D721Med (cell line): Measurements from ENCODE around the gene APOBEC3G.
"Not testable (repeated sequence)": the region's sequence is repeated elsewhere in the genome, so short reads cannot be mapped to it uniquely, and the experiment has no call there.

Experiments used
- DNase-seq: peaks from one replicate; pipeline ENCODE4 v3.0.0; 2011; ENCODE audit warnings: low spot score; ENCODE audit not compliant: insufficient read length
- FAIRE-seq: peaks from 2 replicates; lab custom pipeline; 2011; peaks lifted over from hg19 to GRCh38; lab: Jason Lieb, UNC
- TF ChIP-seq, protein P1 (sequence below): IDR thresholded peaks from 2 replicates; pipeline ENCODE4 v1.5.1; 2012; ENCODE audit warnings: mild to moderate bottlenecking, control low read depth; ENCODE audit not compliant: insufficient read depth; ENCODE audit errors: missing control alignments

The APOBEC3G gene

DNA sequence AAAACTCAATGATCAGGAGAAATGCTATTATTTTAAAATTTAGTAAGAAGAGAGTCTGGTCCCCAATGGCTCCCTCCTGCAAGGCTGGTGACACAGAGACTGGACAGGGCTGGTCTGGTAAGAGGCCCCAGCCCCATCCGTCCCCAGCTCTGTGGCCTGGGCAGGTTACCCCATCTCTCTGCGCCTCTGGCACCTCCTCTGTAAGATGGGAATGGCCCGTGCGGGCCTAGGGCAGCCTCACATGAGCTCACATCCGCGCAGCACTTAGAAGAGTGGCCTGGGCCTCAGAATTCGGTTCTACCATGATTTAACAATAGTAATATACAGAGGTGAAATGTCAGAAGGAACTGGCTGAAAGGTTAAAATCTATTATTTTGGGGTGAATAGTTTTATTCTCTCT, 35.2 kb upstream of the APOBEC3G start:
- FAIRE-seq (no peak), DNase-seq (no peak)
- TF ChIP-seq, protein P1, sequence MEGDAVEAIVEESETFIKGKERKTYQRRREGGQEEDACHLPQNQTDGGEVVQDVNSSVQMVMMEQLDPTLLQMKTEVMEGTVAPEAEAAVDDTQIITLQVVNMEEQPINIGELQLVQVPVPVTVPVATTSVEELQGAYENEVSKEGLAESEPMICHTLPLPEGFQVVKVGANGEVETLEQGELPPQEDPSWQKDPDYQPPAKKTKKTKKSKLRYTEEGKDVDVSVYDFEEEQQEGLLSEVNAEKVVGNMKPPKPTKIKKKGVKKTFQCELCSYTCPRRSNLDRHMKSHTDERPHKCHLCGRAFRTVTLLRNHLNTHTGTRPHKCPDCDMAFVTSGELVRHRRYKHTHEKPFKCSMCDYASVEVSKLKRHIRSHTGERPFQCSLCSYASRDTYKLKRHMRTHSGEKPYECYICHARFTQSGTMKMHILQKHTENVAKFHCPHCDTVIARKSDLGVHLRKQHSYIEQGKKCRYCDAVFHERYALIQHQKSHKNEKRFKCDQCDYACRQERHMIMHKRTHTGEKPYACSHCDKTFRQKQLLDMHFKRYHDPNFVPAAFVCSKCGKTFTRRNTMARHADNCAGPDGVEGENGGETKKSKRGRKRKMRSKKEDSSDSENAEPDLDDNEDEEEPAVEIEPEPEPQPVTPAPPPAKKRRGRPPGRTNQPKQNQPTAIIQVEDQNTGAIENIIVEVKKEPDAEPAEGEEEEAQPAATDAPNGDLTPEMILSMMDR, result no peak

GRCh38 chr22:39043063-39043462, 34.0 kb upstream of the APOBEC3G start:
- FAIRE-seq, DNase-seq: not testable (repeated sequence)

DNA sequence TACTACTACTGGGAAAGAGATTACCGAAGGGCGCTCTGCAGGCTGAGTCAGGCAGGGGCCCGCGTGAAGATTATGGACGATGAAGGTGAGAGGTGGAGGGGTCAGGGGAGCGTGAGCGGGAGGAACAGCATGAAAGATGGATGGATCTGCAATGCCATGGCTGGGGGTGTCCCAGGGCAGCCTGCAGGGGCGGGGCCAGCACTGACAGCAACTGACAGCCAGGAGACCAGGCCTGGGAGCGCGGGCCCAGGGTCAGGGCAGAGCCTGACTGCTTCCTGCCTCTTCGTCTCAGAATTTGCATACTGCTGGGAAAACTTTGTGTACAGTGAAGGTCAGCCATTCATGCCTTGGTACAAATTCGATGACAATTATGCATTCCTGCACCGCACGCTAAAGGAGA, 31.9 kb upstream of the APOBEC3G start:
- FAIRE-seq, result not testable (repeated sequence)

DNA sequence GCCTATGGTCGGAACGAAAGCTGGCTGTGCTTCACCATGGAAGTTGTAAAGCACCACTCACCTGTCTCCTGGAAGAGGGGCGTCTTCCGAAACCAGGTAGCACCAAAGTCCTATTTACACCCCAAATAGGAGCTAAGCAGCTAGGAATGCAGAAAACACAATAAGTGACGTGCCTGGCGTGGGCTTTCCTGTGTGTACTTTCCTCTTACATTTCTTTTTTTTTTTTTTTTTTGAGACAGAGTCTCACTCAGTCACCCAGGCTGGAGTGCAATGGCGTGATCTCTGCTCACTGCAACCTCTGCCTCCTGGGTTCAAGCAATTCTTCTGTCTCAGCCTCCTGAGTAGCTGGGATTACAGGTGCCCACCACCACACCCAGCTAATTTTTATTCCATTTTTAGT, 27.6 kb upstream of the APOBEC3G start:
- DNase-seq, FAIRE-seq: not testable (repeated sequence)

More for the DNA sequence above, 31.9 kb upstream of the APOBEC3G start:
- DNase-seq, result not testable (repeated sequence)

DNA sequence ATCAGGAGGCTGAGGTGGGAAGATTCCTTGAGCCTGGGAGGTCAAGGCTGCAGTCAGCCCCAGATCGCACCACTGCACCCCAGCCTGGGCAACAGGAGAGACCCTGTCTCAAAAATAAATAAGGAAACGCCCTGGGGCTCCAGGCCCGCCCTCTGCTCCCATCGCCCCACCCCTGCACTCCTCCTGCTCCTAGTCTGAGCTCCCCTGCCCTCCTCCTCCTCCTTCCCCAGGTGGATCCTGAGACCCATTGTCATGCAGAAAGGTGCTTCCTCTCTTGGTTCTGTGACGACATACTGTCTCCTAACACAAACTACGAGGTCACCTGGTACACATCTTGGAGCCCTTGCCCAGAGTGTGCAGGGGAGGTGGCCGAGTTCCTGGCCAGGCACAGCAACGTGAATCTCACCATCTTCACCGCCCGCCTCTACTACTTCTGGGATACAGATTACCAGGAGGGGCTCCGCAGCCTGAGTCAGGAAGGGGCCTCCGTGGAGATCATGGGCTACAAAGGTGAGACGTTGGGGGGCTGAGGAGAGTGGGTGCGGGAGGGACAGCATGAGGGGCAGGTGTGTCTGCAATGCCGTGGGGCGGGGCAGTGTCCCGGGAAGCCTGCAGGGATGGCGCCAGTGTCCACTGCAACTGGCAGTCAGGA, 25.1 kb upstream of the APOBEC3G start:
- not testable (repeated sequence) for FAIRE-seq

DNA sequence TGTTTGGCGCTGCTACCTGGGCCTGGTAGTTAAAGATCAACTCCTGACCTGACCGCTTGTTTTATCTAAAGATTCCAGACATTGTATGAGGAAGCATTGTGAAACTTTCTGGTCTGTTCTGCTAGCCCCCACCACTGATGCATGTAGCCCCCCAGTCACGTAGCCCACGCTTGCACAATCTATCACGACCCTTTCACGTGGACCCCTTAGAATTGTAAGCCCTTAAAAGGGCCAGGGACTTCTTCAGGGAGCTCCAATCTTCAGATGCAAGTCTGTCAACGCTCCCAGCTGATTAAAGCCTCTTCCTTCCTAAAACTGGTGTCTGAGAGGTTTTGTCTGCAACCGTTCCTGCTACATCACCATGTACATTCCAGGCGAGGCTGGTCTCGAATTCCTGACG, 21.4 kb upstream of the APOBEC3G start:
- TF ChIP-seq, protein P1, result no peak

More for the DNA sequence above, 25.1 kb upstream of the APOBEC3G start:
- DNase-seq, result not testable (repeated sequence)

GRCh38 chr22:39061290-39061689, 15.8 kb upstream of the APOBEC3G start:
- not testable (repeated sequence) for DNase-seq, FAIRE-seq

More for the DNA sequence above, 21.4 kb upstream of the APOBEC3G start:
- FAIRE-seq (no peak), DNase-seq (no peak)

DNA sequence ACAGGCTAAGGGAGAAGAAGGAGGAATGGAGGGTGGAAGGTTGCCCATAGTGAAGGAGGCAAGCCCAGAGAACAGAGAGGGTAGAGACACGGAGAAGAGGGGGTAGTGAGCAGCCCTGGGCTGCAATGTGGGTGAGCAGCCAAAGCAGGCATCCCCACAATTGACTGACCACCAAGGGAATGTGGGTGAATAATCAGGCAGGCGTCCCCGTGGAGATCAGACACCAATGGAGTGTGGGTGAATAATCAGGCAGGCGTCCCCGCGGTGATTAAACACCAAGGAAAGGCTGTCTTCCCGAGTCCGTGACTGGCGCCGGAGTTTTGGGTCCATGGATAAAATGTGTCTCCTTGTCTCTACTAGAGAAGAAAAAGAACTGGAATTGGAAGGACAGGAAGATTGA, 15.1 kb upstream of the APOBEC3G start:
- not testable (repeated sequence) for FAIRE-seq, DNase-seq

DNA sequence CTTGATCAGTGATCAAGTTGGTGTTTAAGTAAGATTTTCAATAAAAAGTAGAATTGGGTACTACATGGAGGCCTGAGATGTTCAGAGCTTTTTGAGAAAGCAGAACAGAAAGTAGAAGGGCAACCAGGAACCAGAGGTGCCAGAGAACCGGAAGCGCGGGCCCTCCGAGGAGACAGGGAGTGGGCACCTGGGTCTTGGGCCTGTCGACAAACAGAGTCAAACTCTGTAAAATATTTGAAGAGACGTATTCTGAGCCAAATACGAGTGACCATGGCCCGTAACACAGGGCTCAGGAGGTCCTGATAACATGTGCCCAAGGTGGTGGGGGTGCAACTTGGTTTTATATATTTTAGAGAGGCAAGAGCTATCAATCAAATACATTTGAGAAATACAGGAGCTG, 13.2 kb upstream of the APOBEC3G start:
- not testable (repeated sequence) for FAIRE-seq, DNase-seq

DNA sequence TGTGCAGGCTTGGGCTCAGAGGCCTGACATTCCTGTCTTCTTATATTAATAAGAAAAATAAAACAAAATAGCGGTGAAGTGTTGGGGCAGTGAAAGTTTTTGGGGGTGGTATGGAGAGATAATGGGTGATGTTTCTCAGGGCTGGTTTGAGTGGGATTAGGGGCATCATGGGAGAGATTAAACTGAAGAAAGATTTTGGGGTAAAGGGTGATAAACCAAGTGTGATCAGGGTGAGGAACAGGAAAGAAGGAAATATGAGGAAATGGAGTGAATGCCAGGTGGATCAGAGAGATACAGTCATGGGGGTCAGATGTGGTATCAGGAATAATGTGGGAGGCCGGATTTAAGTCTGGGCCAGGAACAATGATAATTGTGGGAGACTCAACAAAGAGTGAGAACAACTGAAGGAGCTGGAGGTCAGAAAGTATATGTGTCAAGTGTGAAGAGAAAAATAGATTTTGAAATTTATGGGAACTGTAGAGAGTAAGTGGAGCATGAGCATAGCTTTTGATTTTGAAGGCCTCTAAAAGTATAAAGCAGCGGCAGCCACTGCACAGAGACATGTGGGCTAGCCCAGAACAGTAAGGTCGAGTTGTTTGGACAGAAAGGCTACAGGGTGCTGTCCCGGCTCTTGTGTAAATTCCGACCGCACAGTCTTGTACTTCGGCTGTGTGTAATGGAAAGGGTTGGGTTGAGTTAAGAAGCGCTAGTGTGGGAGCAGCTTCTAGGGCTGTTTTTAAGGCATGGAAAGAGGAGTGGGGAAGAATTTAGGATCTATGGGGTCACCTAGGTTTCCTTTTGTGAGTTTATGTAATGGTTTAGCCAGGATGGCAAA, 10.4 kb upstream of the APOBEC3G start:
- FAIRE-seq, DNase-seq: not testable (repeated sequence)

- TF ChIP-seq, protein P1, result no peak
- no peak for FAIRE-seq
- no peak for DNase-seq
Observed at GRCh38 chr22:39068033-39068785, 8.9 kb upstream of the APOBEC3G start.
